B cell (primary cell): ENCODE data around the gene SGSM1. TPM values are rescaled to one million over a fixed set of nuclear protein-coding genes. Genes with fewer than 3 reads are reported as not detected.

Experiments
- ATAC-seq: fragments of 200-7000 bp; cut with Tn5 transposase; one replicate; pipeline ENCODE4 v1.10.0; 2021; ENCODE audit warnings: low read depth, mild to moderate bottlenecking, moderate number of reproducible peaks, moderate library complexity
- CTCF ChIA-PET: fragments of 350-600 bp; sonication (Branson Sonifier 250); formaldehyde crosslinking; loops from one replicate; lab custom pipeline; 2021; ENCODE audit warnings: antibody characterized with exemption, inconsistent platforms; lab: Charles Lee
- POLR2A ChIA-PET: fragments of 350-600 bp; sonication (Branson Sonifier 250); formaldehyde crosslinking; loops from one replicate; lab custom pipeline; 2021; ENCODE audit warnings: antibody characterized with exemption; lab: Charles Lee
- DNase-seq: peaks from one replicate; pipeline ENCODE4 v3.0.0; 2013
- H2AFZ ChIP-seq: 2 replicates; pipeline ENCODE4 v1.6.1; 2012; ENCODE audit warnings: mild to moderate bottlenecking, low read depth, low read length; ENCODE audit not compliant: insufficient read depth, poor library complexity, severe bottlenecking
- H3K27ac ChIP-seq, 2 donors: 1 replicate in 1 of 2; 2 replicates in 1 of 2; pipeline ENCODE4 v1.5.1; 2012 to 2013; ENCODE audit warnings: low read length in 2 of 2, mild to moderate bottlenecking in 2 of 2, moderate library complexity in 1 of 2
- H3K27me3 ChIP-seq, 4 experiments: fragments of 200-600 bp in 1 of 4; sonication (generic) in 1 of 4; replicated peaks in 1 of 4; 1 replicate in 2 of 4; 2 replicates in 2 of 4; pipeline versions ENCODE4 v1.6.1 to v1.7.0; 2013 to 2016; ENCODE audit warnings: low read length in 3 of 4, mild to moderate bottlenecking in 2 of 4, mixed read lengths in 1 of 4, moderate library complexity in 1 of 4; ENCODE audit not compliant: insufficient read depth in 4 of 4, control insufficient read depth in 3 of 4; ENCODE audit errors: control extremely low read depth in 1 of 4
- H3K36me3 ChIP-seq, 2 experiments: replicated peaks in 1 of 2; 1 replicate in 1 of 2; 2 replicates in 1 of 2; pipeline versions ENCODE4 v1.6.1 to v1.7.1; 2013; ENCODE audit warnings: low read length in 1 of 2; ENCODE audit not compliant: insufficient read depth in 2 of 2, control insufficient read depth in 1 of 2; ENCODE audit errors: control extremely low read depth in 1 of 2, extremely low read depth in 1 of 2
- H3K4me1 ChIP-seq, 2 donors: fragments of 200-600 bp in 1 of 2; sonication (generic) in 1 of 2; 1 replicate in 1 of 2; 2 replicates in 1 of 2; pipeline versions ENCODE4 v1.5.1 to v1.6.1; 2013 to 2017; ENCODE audit warnings: low read length in 2 of 2; ENCODE audit not compliant: control insufficient read depth in 2 of 2, insufficient read depth in 2 of 2
- H3K4me2 ChIP-seq: replicated peaks from 2 replicates; pipeline ENCODE3; 2012; ENCODE audit warnings: mild to moderate bottlenecking, low read depth, low read length; ENCODE audit not compliant: poor library complexity, severe bottlenecking
- H3K4me3 ChIP-seq, 5 experiments: fragments of 200-600 bp in 1 of 5; sonication (generic) in 1 of 5; 1 replicate in 3 of 5; 2 replicates in 2 of 5; pipeline versions ENCODE4 v1.5.1 to v1.7.0; 2011 to 2016; ENCODE audit warnings: low read length in 4 of 5, mild to moderate bottlenecking in 4 of 5, low read depth in 2 of 5, control low read depth in 1 of 5, moderate library complexity in 1 of 5; ENCODE audit not compliant: insufficient read depth in 1 of 5; ENCODE audit errors: control extremely low read depth in 1 of 5, extremely low read depth in 1 of 5
- H3K79me2 ChIP-seq: fragments of 200-600 bp; sonication (generic); one replicate; pipeline ENCODE4 v1.6.0; 2016; ENCODE audit warnings: low read length; ENCODE audit not compliant: control insufficient read depth, insufficient read depth
- H3K9ac ChIP-seq: fragments of 200-600 bp; sonication (generic); 2 replicates; pipeline ENCODE4 v1.6.1; 2017; ENCODE audit warnings: mild to moderate bottlenecking, low read length, moderate library complexity
- H3K9me3 ChIP-seq, 3 donors: one replicate each; pipeline versions ENCODE4 v1.6.1 to v1.7.1; 2013; ENCODE audit warnings: low read length in 2 of 3; ENCODE audit not compliant: control insufficient read depth in 2 of 3, insufficient read depth in 1 of 3; ENCODE audit errors: control extremely low read depth in 1 of 3
- H4K20me1 ChIP-seq: 2 replicates; pipeline ENCODE4 v1.6.0; 2012; ENCODE audit warnings: mild to moderate bottlenecking, low read length; ENCODE audit not compliant: insufficient read depth, control insufficient read depth, poor library complexity, severe bottlenecking
- H3K27ac Mint-ChIP-seq: one replicate; pipeline ENCODE4 v1.8.0; 2021; ENCODE audit warnings: mixed read lengths
- H3K27me3 Mint-ChIP-seq: one replicate; pipeline ENCODE4 v1.8.0; 2021; ENCODE audit warnings: mixed read lengths
- H3K4me1 Mint-ChIP-seq: one replicate; pipeline ENCODE4 v1.8.0; 2021; ENCODE audit warnings: mixed read lengths
- H3K4me3 Mint-ChIP-seq: one replicate; pipeline ENCODE4 v1.8.0; 2021; ENCODE audit warnings: mixed read lengths
- H3K9me3 Mint-ChIP-seq: one replicate; pipeline ENCODE4 v1.8.0; 2022; ENCODE audit warnings: mixed read lengths; ENCODE audit not compliant: insufficient read depth
- CTCF ChIP-seq: fragments of 200-600 bp; IDR thresholded peaks from one replicate; pipeline ENCODE4 v1.8.0; 2022; ENCODE audit warnings: antibody characterized with exemption, mild to moderate bottlenecking
- EZH2 ChIP-seq: IDR thresholded peaks from 2 replicates; pipeline ENCODE4 v1.6.1; 2012; ENCODE audit warnings: borderline replicate concordance, low read depth, mild to moderate bottlenecking, moderate library complexity, low read length; ENCODE audit not compliant: insufficient read depth, poor library complexity, severe bottlenecking
- WGBS: methylation state at CpG from one replicate; pipeline ENCODE4 v1.1.5; 2013; ENCODE audit warnings: missing lambda C conversion rate; ENCODE audit not compliant: insufficient coverage; 5-methylcytosine and 5-hydroxymethylcytosine counted together
- intact Hi-C: fragments of 100-400 bp; cut with micrococcal nuclease; formaldehyde crosslinking; loops from one replicate; pipeline ENCODE4 v1.10.0; 2022
- polyA plus RNA-seq: library from polyadenylated mRNA; depleted of rRNA; stranded (reverse); fragments of >200 nt; gene quantifications from 2 replicates; pipeline ENCODE4 v1.2.3, GENCODE V29; 2012
- total RNA-seq, 2 donors: library from RNA; stranded (reverse); fragments of 120-200 nt in 1 of 2; gene quantifications; 1 replicate in 1 of 2; 2 replicates in 1 of 2; pipeline versions ENCODE4 v1.2.3 to v1.2.4, GENCODE V29; 2013 to 2022

Gene SGSM1
- total and polyA plus RNA-seq, 2 donors (not counting 1 experiment from before 2014, with no cell fraction given) = 0.91 to 1.3 TPM

GRCh38 chr22:24830205-24830979 lies 24.4 kb downstream of the SGSM1 start:
- Histone ChIP-seq H3K9ac (no peak overlapping the region), H3K36me3 (no peaks in the 10 kb centered on the region), H3K4me2 (no peak overlapping the region), H3K27me3 (peaks cover 0 to 8% (median 0%) of the 10 kb centered on the region in 4 experiments), H3K79me2 (no peaks in the 10 kb centered on the region), H4K20me1 (no peaks in the 10 kb centered on the region), H3K4me3 (no peak overlapping the region), H3K4me1 (peaks cover 13 to 24% of the 10 kb centered on the region in 2 donors), H3K27ac (no peak overlapping the region), H3K9me3 (peaks cover 0 to 3% (median 0%) of the 10 kb centered on the region in 3 donors), H2AFZ (peak overlapping the region; percentile 48)
- TF ChIP-seq CTCF (no peak), EZH2 (no peak)
- ChIA-PET POLR2A (no interaction called here), CTCF (interaction anchor here (1.9 kb wide), 1 partner anchor 20 kb away, joined by 5 read pairs; no protein-coding TSS in a partner anchor)
- H3K4me1 Mint-ChIP-seq = peaks cover 12% of the 10 kb centered on the region
- H3K4me3 Mint-ChIP-seq = no peak overlapping the region
- no peaks in the 10 kb centered on the region for H3K9me3 Mint-ChIP-seq
- H3K27ac Mint-ChIP-seq = no peak overlapping the region
- DNase-seq (no peak), ATAC-seq (no peak)
- 71% methylated on average over 4 of the region's 7 CpGs for WGBS
- H3K27me3 Mint-ChIP-seq = peaks cover 11% of the 10 kb centered on the region
- intact Hi-C loops = no loop called here

GRCh38 chr22:24831687-24832086 lies 25.7 kb downstream of the SGSM1 start:
- H3K4me3 Mint-ChIP-seq = no peak overlapping the region
- ATAC-seq = peak; percentile 70

More at GRCh38 chr22:24831687-24832086, 25.7 kb downstream of the SGSM1 start:
- H3K27ac Mint-ChIP-seq = peak overlapping the region; percentile 82
- Histone ChIP-seq H3K4me2 (peak overlapping the region; percentile 27), H2AFZ (peak overlapping the region; percentile 48), H3K79me2 (no peaks in the 10 kb centered on the region), H3K27ac (peak overlapping the region; percentile 43 to 53), H4K20me1 (no peaks in the 10 kb centered on the region), H3K9ac (peak overlapping the region; percentile 7), H3K9me3 (peaks cover 0 to 3% (median 0%) of the 10 kb centered on the region in 3 donors), H3K4me1 (peaks cover 13 to 24% of the 10 kb centered on the region in 2 donors), H3K27me3 (peaks cover 0 to 12% (median 0%) of the 10 kb centered on the region in 4 experiments), H3K36me3 (no peaks in the 10 kb centered on the region), H3K4me3 (no peak overlapping the region)
- POLR2A ChIA-PET = no interaction called here
- 49% methylated on average over 5 of the region's 10 CpGs for WGBS
- H3K27me3 Mint-ChIP-seq = peaks cover 8% of the 10 kb centered on the region
- no peaks in the 10 kb centered on the region for H3K9me3 Mint-ChIP-seq
- peak; percentile 65 for DNase-seq
- TF ChIP-seq EZH2 (no peak), CTCF (no peak)
- peaks cover 12% of the 10 kb centered on the region for H3K4me1 Mint-ChIP-seq
- intact Hi-C loops = no loop called here
- CTCF ChIA-PET = interaction anchor here (1.1 kb wide), 1 partner anchor 28 kb away, joined by 3 read pairs; no protein-coding TSS in a partner anchor
